ENCODE measurements around the gene TMUB2. TPM values are rescaled to one million over a fixed set of nuclear protein-coding genes. Genes with fewer than 3 reads are reported as not detected.

Gene TMUB2
- total and polyA plus RNA-seq, 9 of the 15 experiments (the other 6 are each of a cell fraction or from before 2014, with no cell fraction given), result 4.1 to 29.8 (median 16.3) TPM

- TF ChIP-seq ZNF395 (CRISPR knock-in tag; IDR thresholded peaks at IDR 0.05), result 0 out of 2 replicates have a peak, but pooled peaks have one; percentile 66
- TF ChIP-seq PRMT5 (CRISPR knock-in tag; IDR thresholded peaks at IDR 0.05), result no peak
- no peak for TF ChIP-seq NCOA2 (IDR thresholded peaks at IDR 0.05; ENCODE audit: partially characterized antibody in 2 of 2)
- TF ChIP-seq HDAC2 (IDR thresholded peaks at IDR 0.05), result no peak
- no peak for TF ChIP-seq JUNB (CRISPR knock-in tag; conservative IDR thresholded peaks at IDR 0.05)
- no peak for TF ChIP-seq ZNF609 (CRISPR knock-in tag; IDR thresholded peaks at IDR 0.05; ENCODE audit: borderline replicate concordance)
- peak; percentile 93 for TF ChIP-seq ZBTB1 (CRISPR knock-in tag; IDR thresholded peaks at IDR 0.05; ENCODE audit: borderline replicate concordance, low read depth)
- TF ChIP-seq TAF1 (IDR thresholded peaks at IDR 0.05; ENCODE audit: control insufficient read depth, extremely low read depth, insufficient read depth, low read length, severe bottlenecking), result peak; percentile 40
- TF ChIP-seq ZNF77 (CRISPR knock-in tag; IDR thresholded peaks at IDR 0.05), result no peak
- TF ChIP-seq CEBPB (tag; IDR thresholded peaks at IDR 0.05), result no peak
- peak; percentile 74 for TF ChIP-seq PCBP1 (IDR thresholded peaks at IDR 0.05; ENCODE audit: low read depth, low read length, poor library complexity, severe bottlenecking)
- no peak for TF ChIP-seq TRIM28 (IDR thresholded peaks at IDR 0.05)
- no peak for TF ChIP-seq IFI16 (CRISPR knock-in tag; IDR thresholded peaks at IDR 0.05)
- no peak; the same call in 1 of the 2 replicates for TF ChIP-seq POLR2AphosphoS5 (IDR thresholded peaks at IDR 0.05; ENCODE audit: control insufficient read depth, insufficient read depth, low read depth, low read length)
- TF ChIP-seq CGGBP1 (CRISPR knock-in tag; IDR thresholded peaks at IDR 0.05), result no peak
- 0 out of 2 replicates have a peak, but pooled peaks have one; percentile 8 for TF ChIP-seq CBX1 (IDR thresholded peaks at IDR 0.05; ENCODE audit: low read depth)
- peak; percentile 17 to 47; a peak in 2 of 4 replicates for TF ChIP-seq MNT (conservative IDR thresholded peaks at IDR 0.05)
- no peak for TF ChIP-seq LCOR (CRISPR knock-in tag; IDR thresholded peaks at IDR 0.05)
- TF ChIP-seq SRSF7 (optimal IDR thresholded peaks at IDR 0.05; ENCODE audit: low read depth, low read length), result no peak
- TF ChIP-seq TAL1 (IDR thresholded peaks at IDR 0.05), result no peak
- TF ChIP-seq NR3C1 (CRISPR knock-in tag; IDR thresholded peaks at IDR 0.05), result no peak
Measured at GRCh38 chr17:44218344-44219107, 31.8 kb downstream of the TMUB2 start (continued).

Data from K562 (cell line).